Measurements from ENCODE around the gene PFDN1.
A peak's percentile ranks its signal among the peaks of the same experiment; 100 is the strongest.

PFDN1 gene

DNA sequence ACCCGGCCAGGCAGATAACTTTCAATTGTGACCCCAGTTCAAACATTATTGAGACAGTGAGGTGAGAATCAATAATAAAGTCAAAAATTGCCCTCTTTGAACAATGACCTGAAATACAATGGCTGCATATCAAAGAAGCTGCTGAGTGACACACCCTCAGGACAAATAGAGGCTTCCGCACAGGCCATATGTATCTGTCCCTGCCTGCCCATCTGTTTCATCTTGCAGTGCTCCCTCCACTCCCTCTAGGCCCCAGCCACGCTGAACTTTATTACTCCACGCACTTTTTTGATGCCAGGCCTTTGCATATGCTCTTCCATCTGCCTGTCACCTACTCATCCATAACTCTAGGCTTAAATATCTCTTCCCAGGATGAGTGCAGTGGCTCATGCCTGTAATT, 15.9 kb upstream of the PFDN1 start:
- Histone ChIP-seq H3K27me3 (ENCODE audit: control insufficient read depth in 1 of 2, insufficient read depth in 2 of 2, low read length in 2 of 2) (no peaks in the 10 kb centered on the region), H3K36me3 (ENCODE audit: control insufficient read depth in 1 of 2, insufficient read depth in 2 of 2, low read length in 2 of 2) (no peaks in the 10 kb centered on the region), H3K27ac (ENCODE audit: low read depth, low read length) (no peak overlapping the region), H3K9me3 (ENCODE audit: control insufficient read depth in 1 of 2, low read length in 2 of 2) (no peaks in the 10 kb centered on the region), H3K4me1 (ENCODE audit: control insufficient read depth in 1 of 2, insufficient read depth in 2 of 2, low read length in 2 of 2) (peaks cover 0 to 16% of the 10 kb centered on the region in 2 donors), H3K4me3 (ENCODE audit: low read depth in 1 of 2, low read length in 2 of 2) (no peak overlapping the region), H3K9ac (ENCODE audit: low read depth in 1 of 2, low read length in 2 of 2) (no peak overlapping the region)

DNA sequence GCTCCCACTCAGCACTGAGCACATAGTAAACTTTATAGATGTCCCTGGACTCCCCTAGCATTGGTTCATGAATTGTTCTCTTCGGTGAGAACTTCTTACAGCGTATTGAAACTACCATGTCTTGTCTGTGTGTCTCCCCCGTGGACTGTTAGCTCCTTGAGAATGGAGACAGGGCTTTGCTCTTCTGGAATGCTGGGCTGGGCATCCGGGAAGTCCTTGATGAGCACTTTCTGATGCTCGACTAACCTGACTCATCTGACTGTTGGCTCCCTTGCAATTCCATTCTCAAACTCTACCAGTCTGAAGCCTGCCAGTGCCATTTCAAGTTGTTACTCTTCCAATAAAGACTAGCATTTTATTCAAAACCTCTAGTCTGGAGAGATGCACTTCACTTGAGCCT, 15.0 kb upstream of the PFDN1 start:
- Histone ChIP-seq H3K27me3 (ENCODE audit: control insufficient read depth in 1 of 2, insufficient read depth in 2 of 2, low read length in 2 of 2) (no peaks in the 10 kb centered on the region), H3K4me1 (ENCODE audit: control insufficient read depth in 1 of 2, insufficient read depth in 2 of 2, low read length in 2 of 2) (peaks cover 0 to 9% of the 10 kb centered on the region in 2 donors), H3K36me3 (ENCODE audit: control insufficient read depth in 1 of 2, insufficient read depth in 2 of 2, low read length in 2 of 2) (no peaks in the 10 kb centered on the region), H3K9ac (ENCODE audit: low read depth in 1 of 2, low read length in 2 of 2) (no peak overlapping the region), H3K9me3 (ENCODE audit: control insufficient read depth in 1 of 2, low read length in 2 of 2) (no peaks in the 10 kb centered on the region), H3K27ac (ENCODE audit: low read depth, low read length) (no peak overlapping the region), H3K4me3 (ENCODE audit: low read depth in 1 of 2, low read length in 2 of 2) (no peak overlapping the region)

DNA sequence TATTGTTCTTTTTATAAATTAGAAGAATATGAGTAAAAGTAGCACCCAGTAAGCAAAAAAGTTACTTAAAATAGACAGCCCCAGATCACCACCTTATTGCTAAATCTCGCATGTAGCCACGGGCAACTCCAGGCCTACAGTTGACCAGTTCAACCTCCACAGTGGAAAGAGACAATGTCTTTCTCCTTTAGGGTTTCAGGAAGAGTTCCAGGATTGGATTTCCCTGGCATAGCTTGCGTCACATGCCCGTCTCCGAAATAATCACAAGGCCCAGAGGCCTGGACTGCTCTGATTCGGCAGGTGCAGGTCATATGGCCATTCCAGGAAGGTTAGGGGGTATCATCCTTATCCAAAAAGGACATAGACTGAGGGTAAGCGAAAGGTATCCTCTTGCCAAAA, 9.9 kb upstream of the PFDN1 start:
- H3K27ac ChIP-seq (ENCODE audit: low read depth, low read length), result no peak overlapping the region
- H3K9ac ChIP-seq (ENCODE audit: low read depth in 1 of 2, low read length in 2 of 2), result no peak overlapping the region
- no peaks in the 10 kb centered on the region for H3K36me3 ChIP-seq (ENCODE audit: control insufficient read depth in 1 of 2, insufficient read depth in 2 of 2, low read length in 2 of 2)
- H3K4me3 ChIP-seq (ENCODE audit: low read depth in 1 of 2, low read length in 2 of 2), result no peak overlapping the region
- H3K9me3 ChIP-seq (ENCODE audit: control insufficient read depth in 1 of 2, low read length in 2 of 2), result no peaks in the 10 kb centered on the region
- H3K4me1 ChIP-seq (ENCODE audit: control insufficient read depth in 1 of 2, insufficient read depth in 2 of 2, low read length in 2 of 2), result peaks cover 14 to 29% of the 10 kb centered on the region in 2 donors
- no peaks in the 10 kb centered on the region for H3K27me3 ChIP-seq (ENCODE audit: control insufficient read depth in 1 of 2, insufficient read depth in 2 of 2, low read length in 2 of 2)

DNA sequence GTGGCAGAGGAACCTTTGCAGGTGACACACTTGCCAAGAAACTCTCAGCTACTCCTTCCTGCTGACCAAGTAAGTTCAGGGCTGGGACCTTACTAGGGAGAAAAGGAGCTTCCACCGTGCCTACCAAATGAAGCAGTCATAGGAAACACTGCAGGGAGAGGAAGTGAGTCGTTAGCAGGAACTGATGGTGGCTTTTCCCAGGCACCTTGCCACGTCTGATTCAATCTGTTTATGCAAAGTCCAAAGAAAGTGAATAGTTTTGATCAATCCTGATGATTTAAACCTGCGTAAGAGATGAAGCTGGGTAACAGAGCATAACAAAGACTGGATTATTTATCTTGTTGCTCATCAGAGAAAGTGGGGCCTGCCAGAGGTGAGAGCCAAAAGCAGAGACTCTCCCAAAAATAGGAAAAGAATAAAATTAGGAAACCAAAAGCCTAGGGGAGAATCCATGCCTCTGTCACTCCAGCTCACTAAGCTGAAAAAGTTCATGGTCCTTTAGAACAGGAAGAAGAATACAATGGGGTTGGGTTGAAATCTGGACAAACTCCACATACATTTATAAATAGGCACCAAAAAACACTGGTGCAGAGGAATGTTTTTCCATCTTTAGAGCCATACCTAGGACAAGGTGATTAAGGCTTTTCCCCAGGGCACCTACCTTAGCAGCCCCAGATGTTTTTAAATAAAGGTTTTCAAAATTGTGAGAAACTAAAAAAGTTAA, 9.3 kb upstream of the PFDN1 start:
- Histone ChIP-seq H3K27me3 (ENCODE audit: control insufficient read depth in 1 of 2, insufficient read depth in 2 of 2, low read length in 2 of 2) (no peaks in the 10 kb centered on the region), H3K4me3 (ENCODE audit: low read depth in 1 of 2, low read length in 2 of 2) (no peak overlapping the region), H3K36me3 (ENCODE audit: control insufficient read depth in 1 of 2, insufficient read depth in 2 of 2, low read length in 2 of 2) (no peaks in the 10 kb centered on the region), H3K9ac (ENCODE audit: low read depth in 1 of 2, low read length in 2 of 2) (no peak overlapping the region), H3K4me1 (ENCODE audit: control insufficient read depth in 1 of 2, insufficient read depth in 2 of 2, low read length in 2 of 2) (peaks cover 14 to 29% of the 10 kb centered on the region in 2 donors), H3K27ac (ENCODE audit: low read depth, low read length) (peak overlapping the region; percentile 4), H3K9me3 (ENCODE audit: control insufficient read depth in 1 of 2, low read length in 2 of 2) (no peaks in the 10 kb centered on the region)

DNA sequence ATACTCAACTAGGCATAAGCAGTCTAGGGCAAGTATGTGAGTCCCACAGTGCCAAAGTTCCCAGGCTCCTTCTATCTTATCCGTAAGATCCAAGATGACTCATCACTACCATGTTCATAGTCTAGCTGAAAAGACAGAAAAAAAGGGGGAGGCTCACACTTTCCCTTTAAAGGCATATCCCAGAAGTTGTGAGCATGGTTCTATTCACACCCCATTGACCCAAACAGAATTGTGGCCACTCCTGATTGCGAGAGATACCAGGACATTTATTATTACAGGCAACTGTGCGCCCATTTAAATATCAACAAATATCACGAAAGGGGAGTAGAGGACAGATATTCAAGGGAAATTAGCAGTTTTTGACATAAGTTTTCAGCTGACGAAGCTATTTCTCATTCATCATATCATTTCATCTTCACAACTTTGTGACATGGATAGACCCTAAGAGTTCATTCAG, 8.1 kb upstream of the PFDN1 start:
- peaks cover 14 to 29% of the 10 kb centered on the region in 2 donors for H3K4me1 ChIP-seq (ENCODE audit: control insufficient read depth in 1 of 2, insufficient read depth in 2 of 2, low read length in 2 of 2)
- H3K9me3 ChIP-seq (ENCODE audit: control insufficient read depth in 1 of 2, low read length in 2 of 2), result no peaks in the 10 kb centered on the region
- H3K9ac ChIP-seq (ENCODE audit: low read depth in 1 of 2, low read length in 2 of 2), result no peak overlapping the region
- H3K27me3 ChIP-seq (ENCODE audit: control insufficient read depth in 1 of 2, insufficient read depth in 2 of 2, low read length in 2 of 2), result no peaks in the 10 kb centered on the region
- H3K36me3 ChIP-seq (ENCODE audit: control insufficient read depth in 1 of 2, insufficient read depth in 2 of 2, low read length in 2 of 2), result no peaks in the 10 kb centered on the region
- H3K27ac ChIP-seq (ENCODE audit: low read depth, low read length), result no peak overlapping the region
- no peak overlapping the region for H3K4me3 ChIP-seq (ENCODE audit: low read depth in 1 of 2, low read length in 2 of 2)

DNA sequence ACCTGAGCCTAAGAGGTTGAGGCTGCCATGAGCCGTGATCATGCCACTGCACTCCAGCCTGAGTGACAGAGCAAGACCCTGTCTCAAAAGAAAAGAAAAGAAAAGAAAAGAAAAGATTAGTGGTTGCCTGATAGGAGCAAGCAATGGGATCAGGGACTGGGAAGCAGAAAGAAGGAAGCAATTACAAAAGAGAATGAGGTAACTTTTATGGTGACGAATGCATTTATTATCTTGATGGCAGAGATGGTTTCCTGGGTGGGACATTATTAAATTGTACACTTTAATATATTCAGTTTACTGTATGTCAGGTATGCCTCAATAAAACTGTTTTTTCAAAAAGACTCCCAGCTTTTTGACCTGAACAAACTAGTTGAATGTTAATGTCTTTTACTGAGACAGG, 7.5 kb upstream of the PFDN1 start:
- Histone ChIP-seq H3K27ac (ENCODE audit: low read depth, low read length) (no peak overlapping the region), H3K4me1 (ENCODE audit: control insufficient read depth in 1 of 2, insufficient read depth in 2 of 2, low read length in 2 of 2) (peaks cover 14 to 29% of the 10 kb centered on the region in 2 donors), H3K36me3 (ENCODE audit: control insufficient read depth in 1 of 2, insufficient read depth in 2 of 2, low read length in 2 of 2) (no peaks in the 10 kb centered on the region), H3K9ac (ENCODE audit: low read depth in 1 of 2, low read length in 2 of 2) (no peak overlapping the region), H3K27me3 (ENCODE audit: control insufficient read depth in 1 of 2, insufficient read depth in 2 of 2, low read length in 2 of 2) (no peaks in the 10 kb centered on the region), H3K9me3 (ENCODE audit: control insufficient read depth in 1 of 2, low read length in 2 of 2) (no peaks in the 10 kb centered on the region), H3K4me3 (ENCODE audit: low read depth in 1 of 2, low read length in 2 of 2) (no peak overlapping the region)

DNA sequence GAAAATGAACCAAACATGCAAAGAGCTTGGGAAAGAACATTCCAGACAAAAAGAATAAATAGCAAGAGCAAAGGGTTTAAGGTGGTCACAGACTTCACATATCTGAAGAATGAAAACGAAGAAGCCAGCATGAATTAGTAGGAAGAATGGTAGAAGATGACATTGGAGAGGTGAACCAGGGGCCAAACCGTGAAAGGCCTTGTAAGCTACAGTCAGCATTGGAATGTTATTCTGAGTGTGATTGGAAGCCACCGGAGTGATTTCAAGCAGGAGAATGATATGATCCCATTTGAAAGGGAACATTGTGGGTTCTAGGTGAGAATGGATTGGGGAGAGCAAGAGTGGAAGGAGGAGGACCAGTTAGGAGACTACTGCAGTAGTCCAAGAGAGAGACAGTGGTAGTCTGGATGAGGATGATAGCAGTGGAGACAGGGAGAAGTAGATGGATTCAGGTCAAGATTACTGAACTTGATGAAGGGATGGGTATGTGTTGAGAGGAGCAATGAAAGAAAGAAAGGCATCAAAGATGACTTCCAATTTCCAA, 6.9 kb upstream of the PFDN1 start:
- no peak overlapping the region for H3K27ac ChIP-seq (ENCODE audit: low read depth, low read length)
- no peak overlapping the region for H3K4me3 ChIP-seq (ENCODE audit: low read depth in 1 of 2, low read length in 2 of 2)
- peaks cover 14 to 29% of the 10 kb centered on the region in 2 donors for H3K4me1 ChIP-seq (ENCODE audit: control insufficient read depth in 1 of 2, insufficient read depth in 2 of 2, low read length in 2 of 2)
- H3K36me3 ChIP-seq (ENCODE audit: control insufficient read depth in 1 of 2, insufficient read depth in 2 of 2, low read length in 2 of 2), result no peaks in the 10 kb centered on the region
- H3K27me3 ChIP-seq (ENCODE audit: control insufficient read depth in 1 of 2, insufficient read depth in 2 of 2, low read length in 2 of 2), result no peaks in the 10 kb centered on the region
- H3K9me3 ChIP-seq (ENCODE audit: control insufficient read depth in 1 of 2, low read length in 2 of 2), result no peaks in the 10 kb centered on the region
- H3K9ac ChIP-seq (ENCODE audit: low read depth in 1 of 2, low read length in 2 of 2), result no peak overlapping the region

DNA sequence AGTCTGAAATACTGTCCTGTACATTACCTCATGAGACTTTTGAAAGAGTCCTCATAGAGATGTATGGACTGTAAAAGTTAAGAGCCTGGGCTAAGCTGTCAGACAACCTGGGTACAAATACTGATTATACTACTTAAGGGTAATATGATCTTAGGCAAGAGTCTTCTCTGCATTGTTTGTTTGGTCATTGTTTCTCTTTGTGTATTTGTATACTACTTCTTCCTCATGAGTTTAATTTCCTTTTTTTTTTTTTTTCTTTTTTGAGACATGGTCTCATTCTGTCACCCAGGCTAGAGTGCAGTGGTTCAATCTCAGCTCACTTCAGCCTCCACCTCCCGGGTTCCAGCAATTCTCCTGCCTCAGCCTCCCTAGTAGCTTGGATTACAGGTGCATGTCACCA, 2.6 kb upstream of the PFDN1 start:
- no peak overlapping the region for H3K9ac ChIP-seq (ENCODE audit: low read depth in 1 of 2, low read length in 2 of 2)
- H3K27ac ChIP-seq (ENCODE audit: low read depth, low read length), result no peak overlapping the region
- H3K36me3 ChIP-seq (ENCODE audit: control insufficient read depth in 1 of 2, insufficient read depth in 2 of 2, low read length in 2 of 2), result no peaks in the 10 kb centered on the region
- no peaks in the 10 kb centered on the region for H3K9me3 ChIP-seq (ENCODE audit: control insufficient read depth in 1 of 2, low read length in 2 of 2)
- H3K4me1 ChIP-seq (ENCODE audit: control insufficient read depth in 1 of 2, insufficient read depth in 2 of 2, low read length in 2 of 2), result peaks cover 18 to 25% of the 10 kb centered on the region in 2 donors
- no peak overlapping the region for H3K4me3 ChIP-seq (ENCODE audit: low read depth in 1 of 2, low read length in 2 of 2)
- no peaks in the 10 kb centered on the region for H3K27me3 ChIP-seq (ENCODE audit: control insufficient read depth in 1 of 2, insufficient read depth in 2 of 2, low read length in 2 of 2)

DNA sequence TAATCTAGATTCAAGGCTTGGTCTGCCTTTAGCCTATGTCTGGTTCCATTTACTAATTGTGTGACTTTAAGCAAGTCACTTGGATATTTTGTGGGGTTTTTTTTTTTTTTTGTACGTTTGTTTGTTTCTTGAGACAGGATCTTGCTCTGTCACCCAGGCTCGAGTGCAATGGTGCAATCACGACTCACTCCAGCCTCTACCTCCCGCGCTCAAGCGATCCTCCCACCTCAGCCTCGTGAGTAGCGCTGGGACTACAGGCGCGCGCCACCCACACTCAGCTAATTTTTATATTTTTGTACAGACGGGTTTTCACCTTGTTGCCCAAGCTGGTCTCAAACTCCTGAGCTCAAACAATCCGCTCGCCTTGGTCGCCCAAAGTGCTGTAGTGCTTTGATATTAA, 1.1 kb upstream of the PFDN1 start:
- Histone ChIP-seq H3K4me3 (ENCODE audit: low read depth in 1 of 2, low read length in 2 of 2) (no peak overlapping the region), H3K9ac (ENCODE audit: low read depth in 1 of 2, low read length in 2 of 2) (no peak overlapping the region), H3K36me3 (ENCODE audit: control insufficient read depth in 1 of 2, insufficient read depth in 2 of 2, low read length in 2 of 2) (peaks cover 2 to 5% of the 10 kb centered on the region in 2 donors), H3K27me3 (ENCODE audit: control insufficient read depth in 1 of 2, insufficient read depth in 2 of 2, low read length in 2 of 2) (no peaks in the 10 kb centered on the region), H3K4me1 (ENCODE audit: control insufficient read depth in 1 of 2, insufficient read depth in 2 of 2, low read length in 2 of 2) (peaks cover 10 to 17% of the 10 kb centered on the region in 2 donors), H3K9me3 (ENCODE audit: control insufficient read depth in 1 of 2, low read length in 2 of 2) (no peaks in the 10 kb centered on the region), H3K27ac (ENCODE audit: low read depth, low read length) (no peak overlapping the region)

DNA sequence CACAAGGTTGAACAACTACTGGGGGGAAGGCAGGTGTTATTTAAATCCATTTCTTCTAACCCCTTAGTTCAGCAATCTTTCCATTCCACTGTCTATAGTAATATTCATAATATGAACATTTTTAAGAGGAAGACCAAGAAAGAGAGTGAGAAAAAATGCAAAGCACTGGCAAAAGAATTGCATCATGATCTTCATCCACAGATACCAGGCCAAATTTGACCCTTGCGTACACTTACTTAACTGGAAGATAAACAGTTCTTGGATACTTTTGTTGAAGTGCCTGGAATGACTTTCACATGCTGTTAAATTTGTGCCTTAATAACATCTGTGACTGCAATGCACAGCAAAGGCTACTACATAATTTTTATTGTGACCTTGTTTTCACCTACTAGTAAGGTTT, 1.8 kb downstream of the PFDN1 start:
- H3K27ac ChIP-seq (ENCODE audit: low read depth, low read length), result no peak overlapping the region
- H3K9ac ChIP-seq (ENCODE audit: low read depth in 1 of 2, low read length in 2 of 2), result no peak overlapping the region
- peaks cover 5 to 6% of the 10 kb centered on the region in 2 donors for H3K36me3 ChIP-seq (ENCODE audit: control insufficient read depth in 1 of 2, insufficient read depth in 2 of 2, low read length in 2 of 2)
- no peaks in the 10 kb centered on the region for H3K9me3 ChIP-seq (ENCODE audit: control insufficient read depth in 1 of 2, low read length in 2 of 2)
- H3K27me3 ChIP-seq (ENCODE audit: control insufficient read depth in 1 of 2, insufficient read depth in 2 of 2, low read length in 2 of 2), result no peaks in the 10 kb centered on the region
- H3K4me1 ChIP-seq (ENCODE audit: control insufficient read depth in 1 of 2, insufficient read depth in 2 of 2, low read length in 2 of 2), result peaks cover 10 to 17% of the 10 kb centered on the region in 2 donors
- H3K4me3 ChIP-seq (ENCODE audit: low read depth in 1 of 2, low read length in 2 of 2), result no peak overlapping the region
